ENCODE measurements around the gene CCDC15.

DNA sequence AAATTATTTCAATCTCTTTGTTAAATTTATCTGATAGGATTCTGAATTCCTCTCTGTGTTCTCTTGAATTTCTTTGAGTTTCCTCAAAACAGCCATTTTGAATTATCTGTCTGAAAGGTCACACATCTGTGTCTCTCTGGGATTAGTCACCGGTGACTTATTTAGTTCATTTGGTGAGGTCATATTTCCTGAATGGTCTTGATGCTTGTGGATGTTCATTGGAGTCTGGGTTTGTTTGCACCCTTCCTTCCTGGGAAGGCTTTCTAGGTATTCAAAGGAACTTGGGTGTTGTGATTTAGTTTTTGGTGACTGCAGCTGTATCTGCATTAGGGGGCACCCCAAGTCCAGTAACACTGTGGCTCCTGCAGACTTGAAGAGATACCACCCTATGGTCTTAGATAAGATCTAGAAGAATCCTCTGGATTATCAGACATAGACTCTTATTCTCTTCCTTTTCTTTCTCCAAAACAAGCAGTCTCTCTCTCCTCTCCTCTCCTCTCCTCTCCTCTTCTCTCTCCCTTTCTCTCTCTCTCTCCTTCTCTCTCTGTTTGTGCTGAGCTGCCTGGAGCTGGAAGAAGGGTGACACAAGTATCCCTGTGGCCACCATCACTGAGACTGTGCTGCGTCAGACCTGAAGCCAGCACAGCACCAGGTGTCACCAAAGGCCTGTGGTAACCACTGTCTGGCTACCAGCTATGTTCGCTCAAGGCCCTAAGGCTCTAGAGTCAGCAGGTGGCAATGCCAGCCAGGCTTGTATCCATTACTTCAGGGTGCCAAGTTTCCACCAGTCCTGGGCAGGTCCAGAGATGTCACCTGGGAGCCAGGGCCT lies 38.2 kb upstream of the CCDC15 start:
- TF ChIP-seq ISL1 (CRISPR knock-in tag; IDR thresholded peaks at IDR 0.05) (no peak), GLIS3 (CRISPR knock-in tag; IDR thresholded peaks at IDR 0.05) (no peak), CSRNP3 (CRISPR knock-in tag; IDR thresholded peaks at IDR 0.05) (no peak), RARB (CRISPR knock-in tag; IDR thresholded peaks at IDR 0.05) (no peak), ZNF70 (CRISPR knock-in tag; IDR thresholded peaks at IDR 0.05) (no peak), TCF4 (CRISPR knock-in tag; IDR thresholded peaks at IDR 0.05; ENCODE audit: borderline replicate concordance) (no peak), ZC3H10 (CRISPR knock-in tag; IDR thresholded peaks at IDR 0.05) (no peak), ZFP30 (CRISPR knock-in tag; IDR thresholded peaks at IDR 0.05) (no peak), ZFP3 (CRISPR knock-in tag; IDR thresholded peaks at IDR 0.05) (no peak), TOX (CRISPR knock-in tag; IDR thresholded peaks at IDR 0.05; ENCODE audit: borderline replicate concordance) (no peak), SNAI2 (CRISPR knock-in tag; IDR thresholded peaks at IDR 0.05) (no peak), ZNF8 (CRISPR knock-in tag; IDR thresholded peaks at IDR 0.05) (no peak)
- TF ChIP-seq, protein P1, sequence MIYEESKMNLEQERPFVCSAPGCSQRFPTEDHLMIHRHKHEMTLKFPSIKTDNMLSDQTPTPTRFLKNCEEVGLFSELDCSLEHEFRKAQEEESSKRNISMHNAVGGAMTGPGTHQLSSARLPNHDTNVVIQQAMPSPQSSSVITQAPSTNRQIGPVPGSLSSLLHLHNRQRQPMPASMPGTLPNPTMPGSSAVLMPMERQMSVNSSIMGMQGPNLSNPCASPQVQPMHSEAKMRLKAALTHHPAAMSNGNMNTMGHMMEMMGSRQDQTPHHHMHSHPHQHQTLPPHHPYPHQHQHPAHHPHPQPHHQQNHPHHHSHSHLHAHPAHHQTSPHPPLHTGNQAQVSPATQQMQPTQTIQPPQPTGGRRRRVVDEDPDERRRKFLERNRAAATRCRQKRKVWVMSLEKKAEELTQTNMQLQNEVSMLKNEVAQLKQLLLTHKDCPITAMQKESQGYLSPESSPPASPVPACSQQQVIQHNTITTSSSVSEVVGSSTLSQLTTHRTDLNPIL (CRISPR knock-in tag; IDR thresholded peaks at IDR 0.05; ENCODE audit: low read depth), result no peak
- TF ChIP-seq, protein P2, sequence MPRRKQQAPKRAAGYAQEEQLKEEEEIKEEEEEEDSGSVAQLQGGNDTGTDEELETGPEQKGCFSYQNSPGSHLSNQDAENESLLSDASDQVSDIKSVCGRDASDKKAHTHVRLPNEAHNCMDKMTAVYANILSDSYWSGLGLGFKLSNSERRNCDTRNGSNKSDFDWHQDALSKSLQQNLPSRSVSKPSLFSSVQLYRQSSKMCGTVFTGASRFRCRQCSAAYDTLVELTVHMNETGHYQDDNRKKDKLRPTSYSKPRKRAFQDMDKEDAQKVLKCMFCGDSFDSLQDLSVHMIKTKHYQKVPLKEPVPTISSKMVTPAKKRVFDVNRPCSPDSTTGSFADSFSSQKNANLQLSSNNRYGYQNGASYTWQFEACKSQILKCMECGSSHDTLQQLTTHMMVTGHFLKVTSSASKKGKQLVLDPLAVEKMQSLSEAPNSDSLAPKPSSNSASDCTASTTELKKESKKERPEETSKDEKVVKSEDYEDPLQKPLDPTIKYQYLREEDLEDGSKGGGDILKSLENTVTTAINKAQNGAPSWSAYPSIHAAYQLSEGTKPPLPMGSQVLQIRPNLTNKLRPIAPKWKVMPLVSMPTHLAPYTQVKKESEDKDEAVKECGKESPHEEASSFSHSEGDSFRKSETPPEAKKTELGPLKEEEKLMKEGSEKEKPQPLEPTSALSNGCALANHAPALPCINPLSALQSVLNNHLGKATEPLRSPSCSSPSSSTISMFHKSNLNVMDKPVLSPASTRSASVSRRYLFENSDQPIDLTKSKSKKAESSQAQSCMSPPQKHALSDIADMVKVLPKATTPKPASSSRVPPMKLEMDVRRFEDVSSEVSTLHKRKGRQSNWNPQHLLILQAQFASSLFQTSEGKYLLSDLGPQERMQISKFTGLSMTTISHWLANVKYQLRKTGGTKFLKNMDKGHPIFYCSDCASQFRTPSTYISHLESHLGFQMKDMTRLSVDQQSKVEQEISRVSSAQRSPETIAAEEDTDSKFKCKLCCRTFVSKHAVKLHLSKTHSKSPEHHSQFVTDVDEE (CRISPR knock-in tag; IDR thresholded peaks at IDR 0.05), result no peak

Data from SK-N-SH treated with all-trans-retinoic acid at 6 μM for 48 hours (cell line).